PC-3 (cell line): Measurements from ENCODE around the gene SLC36A3.

ENCODE experiments used
- CTCF ChIP-seq: fragments of 300-600 bp; sonication (generic); conservative IDR thresholded peaks from 2 replicates; pipeline ENCODE4 v1.5.1; 2017; ENCODE audit warnings: antibody characterized with exemption, low read depth, mild to moderate bottlenecking, low read length
- EZH2 ChIP-seq: fragments of 300-600 bp; sonication (generic); IDR thresholded peaks from one replicate; pipeline ENCODE4 v1.6.1; 2017; ENCODE audit warnings: antibody characterized with exemption, mild to moderate bottlenecking, low read length; ENCODE audit not compliant: unreplicated experiment

- TF ChIP-seq CTCF (no peak), EZH2 (no peak)
These were observed 41.0 kb downstream of the SLC36A3 start for GRCh38 chr5:151262532-151262931.
